ENCODE results near the gene KIRREL1.

DNA sequence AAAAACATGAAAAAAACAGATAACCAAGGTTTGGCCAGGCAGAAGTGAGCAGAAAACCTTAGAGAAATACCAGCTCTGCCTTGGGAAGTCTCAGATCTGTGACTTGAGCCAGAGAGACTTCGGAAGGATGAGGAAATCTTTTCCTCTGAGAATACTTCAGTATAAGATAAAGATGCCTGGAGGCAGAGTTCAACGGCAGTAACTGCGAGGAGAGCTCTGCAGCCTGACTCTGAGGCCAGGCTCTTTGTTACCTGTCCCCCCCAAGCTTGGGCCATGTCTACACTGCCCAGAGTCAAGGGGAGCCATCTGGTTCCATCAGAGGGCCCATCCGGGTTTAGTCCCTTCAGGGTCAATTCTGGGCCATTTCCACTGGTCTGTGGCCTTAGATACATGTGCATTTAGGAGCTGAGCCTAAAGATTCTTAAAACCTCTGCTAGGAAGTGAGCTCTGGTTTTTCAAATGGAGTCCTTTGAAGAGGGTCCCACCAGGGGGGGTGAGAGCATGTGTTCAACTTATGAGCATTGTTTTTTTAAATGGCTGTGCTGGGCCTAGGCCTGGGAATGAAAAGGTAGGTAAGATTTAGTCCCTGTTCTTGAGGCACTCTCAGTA, 8.7 kb downstream of the KIRREL1 start:
- no peak for TF ChIP-seq ZNF274 (IDR thresholded peaks at IDR 0.05; ENCODE audit: low read depth, low read length)
- no peak for TF ChIP-seq SUZ12 (IDR thresholded peaks at IDR 0.05; ENCODE audit: extremely low read depth, insufficient read depth, insufficient read length)
- TF ChIP-seq YY1 (IDR thresholded peaks at IDR 0.05; ENCODE audit: insufficient read depth, insufficient read length): no peak

All from NT2/D1 (cell line).